HepG2 (cell line): ENCODE results near the gene CNTNAP1. TPM values are rescaled to one million over a fixed set of nuclear protein-coding genes. Genes with fewer than 3 reads are reported as not detected.

Experiments used
- CBFB ChIP-seq: sonication (generic); formaldehyde crosslinking; IDR thresholded peaks from 2 replicates; pipeline ENCODE4 v1.4.0; 2020; ENCODE audit warnings: missing genetic modification reagents
- CHCHD3 ChIP-seq: sonication (generic); formaldehyde crosslinking; IDR thresholded peaks from 2 replicates; pipeline ENCODE4 v1.8.0; 2022; ENCODE audit warnings: mild to moderate bottlenecking, missing genetic modification reagents, moderate library complexity
- CREB1 ChIP-seq, 2 experiments: fragments of 450-650 bp in 1 of 2; IDR thresholded peaks; 2 replicates each; pipeline ENCODE4 v1.6.1; 2016 to 2017; ENCODE audit warnings: control low read depth in 1 of 2, mild to moderate bottlenecking in 1 of 2, missing compliant biosample characterization in 1 of 2, missing genetic modification characterization in 1 of 2
- EHMT2 ChIP-seq: fragments of 200-600 bp; sonication (generic); IDR thresholded peaks from 2 replicates; pipeline ENCODE4 v1.7.0; 2017; ENCODE audit warnings: antibody characterized with exemption, low read depth, low read length, borderline replicate concordance
- FOXA3 ChIP-seq: IDR thresholded peaks from 2 replicates; pipeline ENCODE4 v1.6.1; 2016; ENCODE audit warnings: missing genetic modification reagents, missing compliant biosample characterization
- FOXK1 ChIP-seq: sonication (generic); formaldehyde crosslinking; IDR thresholded peaks from 2 replicates; pipeline ENCODE4 v1.4.0; 2020; ENCODE audit warnings: low read depth, missing genetic modification reagents, borderline replicate concordance
- FUBP1 ChIP-seq: sonication (generic); formaldehyde crosslinking; IDR thresholded peaks from 2 replicates; pipeline ENCODE4 v1.5.1; 2020; ENCODE audit warnings: missing genetic modification reagents, mild to moderate bottlenecking, borderline replicate concordance
- MAF1 ChIP-seq: sonication (generic); formaldehyde crosslinking; IDR thresholded peaks from 2 replicates; pipeline ENCODE4 v1.5.0; 2020; ENCODE audit warnings: missing genetic modification reagents, borderline replicate concordance
- NFE2L2 ChIP-seq: fragments of 150-350 bp; IDR thresholded peaks from 2 replicates; pipeline ENCODE4 v1.6.1; 2014; ENCODE audit warnings: low read length
- RBM39 ChIP-seq: fragments of 200-400 bp; formaldehyde crosslinking; IDR thresholded peaks from one replicate; pipeline ENCODE4 v1.6.1; 2018; ENCODE audit warnings: antibody characterized with exemption, mild to moderate bottlenecking, low read depth, low read length; ENCODE audit not compliant: poor library complexity, severe bottlenecking
- SAP130 ChIP-seq: IDR thresholded peaks from 2 replicates; pipeline ENCODE4 v1.6.1; 2016; ENCODE audit warnings: low read depth
- STAG1 ChIP-seq: sonication (generic); formaldehyde crosslinking; IDR thresholded peaks from 2 replicates; pipeline ENCODE4 v1.4.0; 2020; ENCODE audit warnings: missing genetic modification reagents
- ZNF263 ChIP-seq: sonication (generic); formaldehyde crosslinking; IDR thresholded peaks from 2 replicates; pipeline ENCODE4 v1.4.0; 2020; ENCODE audit warnings: missing genetic modification reagents
- ZNF3 ChIP-seq: IDR thresholded peaks from 2 replicates; pipeline ENCODE4 v1.7.0; 2017; ENCODE audit warnings: inconsistent platforms
- ZNF350 ChIP-seq: sonication (generic); formaldehyde crosslinking; IDR thresholded peaks from 2 replicates; pipeline ENCODE4 v1.4.0; 2020; ENCODE audit warnings: mild to moderate bottlenecking, low read depth, missing genetic modification reagents, borderline replicate concordance
- ZNF432 ChIP-seq: sonication (generic); formaldehyde crosslinking; IDR thresholded peaks from 2 replicates; pipeline ENCODE4 v1.5.0; 2020; ENCODE audit warnings: missing genetic modification reagents, mild to moderate bottlenecking, borderline replicate concordance
- ZNF883 ChIP-seq: sonication (generic); formaldehyde crosslinking; IDR thresholded peaks from 2 replicates; pipeline ENCODE4 v1.5.1; 2020; ENCODE audit warnings: mild to moderate bottlenecking, missing genetic modification reagents; ENCODE audit errors: not compliant biosample characterization
- polyA plus RNA-seq, 8 experiments: library from polyadenylated mRNA; depleted of rRNA in 3 of 8; stranded (reverse) in 7 of 8; unstranded in 1 of 8; fragments of >200 nt; fragmentation: Illumina TruSeq in 4 of 8; extraction: Trizol in 4 of 8; gene quantifications; 2 replicates each; pipeline versions ENCODE4 v1.2.1 to v1.2.3, GENCODE V29; 2011 to 2016; ENCODE audit warnings: low read depth in 4 of 8, missing spikeins in 1 of 8, mixed read lengths in 1 of 8; ENCODE audit not compliant: insufficient read depth in 1 of 8
- total RNA-seq, 5 experiments: library from RNA; depleted of rRNA; stranded (reverse); fragments of >200 nt; fragmentation: Illumina TruSeq; extraction: Trizol; gene quantifications; 2 replicates each; pipeline ENCODE4 v1.2.3, GENCODE V29; 2016; ENCODE audit warnings: low read depth in 1 of 5
- TF ChIP-seq, protein P1 (sequence below): sonication (generic); formaldehyde crosslinking; IDR thresholded peaks from 2 replicates; pipeline ENCODE4 v1.4.0; 2020; ENCODE audit warnings: mild to moderate bottlenecking, missing genetic modification reagents, borderline replicate concordance
- TF ChIP-seq, protein P2 (sequence below): sonication (generic); formaldehyde crosslinking; conservative IDR thresholded peaks from 2 replicates; pipeline ENCODE4 v1.8.0; 2022; ENCODE audit warnings: missing genetic modification reagents

CNTNAP1 gene
- total and polyA plus RNA-seq, 2 of the 13 experiments (the other 11 are each of a cell fraction or from before 2014, with no cell fraction given), result 4.5 to 7.7 TPM

- TF ChIP-seq, protein P1, sequence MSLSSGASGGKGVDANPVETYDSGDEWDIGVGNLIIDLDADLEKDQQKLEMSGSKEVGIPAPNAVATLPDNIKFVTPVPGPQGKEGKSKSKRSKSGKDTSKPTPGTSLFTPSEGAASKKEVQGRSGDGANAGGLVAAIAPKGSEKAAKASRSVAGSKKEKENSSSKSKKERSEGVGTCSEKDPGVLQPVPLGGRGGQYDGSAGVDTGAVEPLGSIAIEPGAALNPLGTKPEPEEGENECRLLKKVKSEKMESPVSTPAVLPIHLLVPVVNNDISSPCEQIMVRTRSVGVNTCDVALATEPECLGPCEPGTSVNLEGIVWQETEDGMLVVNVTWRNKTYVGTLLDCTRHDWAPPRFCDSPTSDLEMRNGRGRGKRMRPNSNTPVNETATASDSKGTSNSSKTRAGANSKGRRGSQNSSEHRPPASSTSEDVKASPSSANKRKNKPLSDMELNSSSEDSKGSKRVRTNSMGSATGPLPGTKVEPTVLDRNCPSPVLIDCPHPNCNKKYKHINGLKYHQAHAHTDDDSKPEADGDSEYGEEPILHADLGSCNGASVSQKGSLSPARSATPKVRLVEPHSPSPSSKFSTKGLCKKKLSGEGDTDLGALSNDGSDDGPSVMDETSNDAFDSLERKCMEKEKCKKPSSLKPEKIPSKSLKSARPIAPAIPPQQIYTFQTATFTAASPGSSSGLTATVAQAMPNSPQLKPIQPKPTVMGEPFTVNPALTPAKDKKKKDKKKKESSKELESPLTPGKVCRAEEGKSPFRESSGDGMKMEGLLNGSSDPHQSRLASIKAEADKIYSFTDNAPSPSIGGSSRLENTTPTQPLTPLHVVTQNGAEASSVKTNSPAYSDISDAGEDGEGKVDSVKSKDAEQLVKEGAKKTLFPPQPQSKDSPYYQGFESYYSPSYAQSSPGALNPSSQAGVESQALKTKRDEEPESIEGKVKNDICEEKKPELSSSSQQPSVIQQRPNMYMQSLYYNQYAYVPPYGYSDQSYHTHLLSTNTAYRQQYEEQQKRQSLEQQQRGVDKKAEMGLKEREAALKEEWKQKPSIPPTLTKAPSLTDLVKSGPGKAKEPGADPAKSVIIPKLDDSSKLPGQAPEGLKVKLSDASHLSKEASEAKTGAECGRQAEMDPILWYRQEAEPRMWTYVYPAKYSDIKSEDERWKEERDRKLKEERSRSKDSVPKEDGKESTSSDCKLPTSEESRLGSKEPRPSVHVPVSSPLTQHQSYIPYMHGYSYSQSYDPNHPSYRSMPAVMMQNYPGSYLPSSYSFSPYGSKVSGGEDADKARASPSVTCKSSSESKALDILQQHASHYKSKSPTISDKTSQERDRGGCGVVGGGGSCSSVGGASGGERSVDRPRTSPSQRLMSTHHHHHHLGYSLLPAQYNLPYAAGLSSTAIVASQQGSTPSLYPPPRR (CRISPR knock-in tag), result no peak
- no peak for TF ChIP-seq CBFB (CRISPR knock-in tag)
- no peak for TF ChIP-seq ZNF3 (CRISPR knock-in tag)
- peak; percentile 36; the same call in 1 of the 2 replicates for TF ChIP-seq SAP130 (CRISPR knock-in tag)
- TF ChIP-seq RBM39, result no peak
- no peak for TF ChIP-seq MAF1 (CRISPR knock-in tag)
- peak; percentile 62 for TF ChIP-seq FOXA3 (CRISPR knock-in tag)
- no peak for TF ChIP-seq EHMT2
- no peak for TF ChIP-seq STAG1 (CRISPR knock-in tag)
- no peak for TF ChIP-seq FUBP1 (CRISPR knock-in tag)
- 0 out of 2 replicates have a peak, but pooled peaks have one; percentile 4 for TF ChIP-seq FOXK1
- no peak for TF ChIP-seq CHCHD3 (CRISPR knock-in tag)
- no peak for TF ChIP-seq NFE2L2
- TF ChIP-seq ZNF350 (CRISPR knock-in tag), result no peak; the same call in 1 of the 2 replicates
- no peak for TF ChIP-seq ZNF432
- no peak for TF ChIP-seq CREB1 (IDR thresholded peaks at IDR 0.05)
- TF ChIP-seq CREB1 (CRISPR knock-in tag; IDR thresholded peaks at IDR 0.05), result no peak
- TF ChIP-seq, protein P2, sequence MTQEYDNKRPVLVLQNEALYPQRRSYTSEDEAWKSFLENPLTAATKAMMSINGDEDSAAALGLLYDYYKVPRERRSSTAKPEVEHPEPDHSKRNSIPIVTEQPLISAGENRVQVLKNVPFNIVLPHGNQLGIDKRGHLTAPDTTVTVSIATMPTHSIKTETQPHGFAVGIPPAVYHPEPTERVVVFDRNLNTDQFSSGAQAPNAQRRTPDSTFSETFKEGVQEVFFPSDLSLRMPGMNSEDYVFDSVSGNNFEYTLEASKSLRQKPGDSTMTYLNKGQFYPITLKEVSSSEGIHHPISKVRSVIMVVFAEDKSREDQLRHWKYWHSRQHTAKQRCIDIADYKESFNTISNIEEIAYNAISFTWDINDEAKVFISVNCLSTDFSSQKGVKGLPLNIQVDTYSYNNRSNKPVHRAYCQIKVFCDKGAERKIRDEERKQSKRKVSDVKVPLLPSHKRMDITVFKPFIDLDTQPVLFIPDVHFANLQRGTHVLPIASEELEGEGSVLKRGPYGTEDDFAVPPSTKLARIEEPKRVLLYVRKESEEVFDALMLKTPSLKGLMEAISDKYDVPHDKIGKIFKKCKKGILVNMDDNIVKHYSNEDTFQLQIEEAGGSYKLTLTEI (CRISPR knock-in tag), result no peak
- no peak for TF ChIP-seq ZNF883
- peak; percentile 36 for TF ChIP-seq ZNF263 (CRISPR knock-in tag)
These were observed 66.8 kb downstream of the CNTNAP1 start (continued) for GRCh38 chr17:42748908-42749798.
